Measurements from ENCODE around the gene IL17B.

- TF ChIP-seq CTCF (conservative IDR thresholded peaks at IDR 0.05; ENCODE audit: low read depth in 2 of 2) (no peak), EZH2phosphoT487 (IDR thresholded peaks at IDR 0.05; ENCODE audit: unreplicated experiment) (no peak), EZH2 (IDR thresholded peaks at IDR 0.05; ENCODE audit: low read depth, unreplicated experiment) (no peak), POLR2AphosphoS5 (IDR thresholded peaks at IDR 0.05; ENCODE audit: low read depth) (no peak), JUNB (IDR thresholded peaks at IDR 0.05; ENCODE audit: unreplicated experiment) (no peak), ZNF331 (CRISPR knock-in tag; IDR thresholded peaks at IDR 0.05; ENCODE audit: low read depth) (no peak), STAT1 (IDR thresholded peaks at IDR 0.05; ENCODE audit: unreplicated experiment) (no peak), CREB1 (CRISPR knock-in tag; IDR thresholded peaks at IDR 0.05; ENCODE audit: low read depth) (no peak), NANOG (IDR thresholded peaks at IDR 0.05; ENCODE audit: borderline replicate concordance) (no peak), ZNF114 (CRISPR knock-in tag; IDR thresholded peaks at IDR 0.05) (no peak)
- TF ChIP-seq, protein P1, sequence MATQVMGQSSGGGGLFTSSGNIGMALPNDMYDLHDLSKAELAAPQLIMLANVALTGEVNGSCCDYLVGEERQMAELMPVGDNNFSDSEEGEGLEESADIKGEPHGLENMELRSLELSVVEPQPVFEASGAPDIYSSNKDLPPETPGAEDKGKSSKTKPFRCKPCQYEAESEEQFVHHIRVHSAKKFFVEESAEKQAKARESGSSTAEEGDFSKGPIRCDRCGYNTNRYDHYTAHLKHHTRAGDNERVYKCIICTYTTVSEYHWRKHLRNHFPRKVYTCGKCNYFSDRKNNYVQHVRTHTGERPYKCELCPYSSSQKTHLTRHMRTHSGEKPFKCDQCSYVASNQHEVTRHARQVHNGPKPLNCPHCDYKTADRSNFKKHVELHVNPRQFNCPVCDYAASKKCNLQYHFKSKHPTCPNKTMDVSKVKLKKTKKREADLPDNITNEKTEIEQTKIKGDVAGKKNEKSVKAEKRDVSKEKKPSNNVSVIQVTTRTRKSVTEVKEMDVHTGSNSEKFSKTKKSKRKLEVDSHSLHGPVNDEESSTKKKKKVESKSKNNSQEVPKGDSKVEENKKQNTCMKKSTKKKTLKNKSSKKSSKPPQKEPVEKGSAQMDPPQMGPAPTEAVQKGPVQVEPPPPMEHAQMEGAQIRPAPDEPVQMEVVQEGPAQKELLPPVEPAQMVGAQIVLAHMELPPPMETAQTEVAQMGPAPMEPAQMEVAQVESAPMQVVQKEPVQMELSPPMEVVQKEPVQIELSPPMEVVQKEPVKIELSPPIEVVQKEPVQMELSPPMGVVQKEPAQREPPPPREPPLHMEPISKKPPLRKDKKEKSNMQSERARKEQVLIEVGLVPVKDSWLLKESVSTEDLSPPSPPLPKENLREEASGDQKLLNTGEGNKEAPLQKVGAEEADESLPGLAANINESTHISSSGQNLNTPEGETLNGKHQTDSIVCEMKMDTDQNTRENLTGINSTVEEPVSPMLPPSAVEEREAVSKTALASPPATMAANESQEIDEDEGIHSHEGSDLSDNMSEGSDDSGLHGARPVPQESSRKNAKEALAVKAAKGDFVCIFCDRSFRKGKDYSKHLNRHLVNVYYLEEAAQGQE (IDR thresholded peaks at IDR 0.05; ENCODE audit: unreplicated experiment), result no peak
- TF ChIP-seq, protein P2, sequence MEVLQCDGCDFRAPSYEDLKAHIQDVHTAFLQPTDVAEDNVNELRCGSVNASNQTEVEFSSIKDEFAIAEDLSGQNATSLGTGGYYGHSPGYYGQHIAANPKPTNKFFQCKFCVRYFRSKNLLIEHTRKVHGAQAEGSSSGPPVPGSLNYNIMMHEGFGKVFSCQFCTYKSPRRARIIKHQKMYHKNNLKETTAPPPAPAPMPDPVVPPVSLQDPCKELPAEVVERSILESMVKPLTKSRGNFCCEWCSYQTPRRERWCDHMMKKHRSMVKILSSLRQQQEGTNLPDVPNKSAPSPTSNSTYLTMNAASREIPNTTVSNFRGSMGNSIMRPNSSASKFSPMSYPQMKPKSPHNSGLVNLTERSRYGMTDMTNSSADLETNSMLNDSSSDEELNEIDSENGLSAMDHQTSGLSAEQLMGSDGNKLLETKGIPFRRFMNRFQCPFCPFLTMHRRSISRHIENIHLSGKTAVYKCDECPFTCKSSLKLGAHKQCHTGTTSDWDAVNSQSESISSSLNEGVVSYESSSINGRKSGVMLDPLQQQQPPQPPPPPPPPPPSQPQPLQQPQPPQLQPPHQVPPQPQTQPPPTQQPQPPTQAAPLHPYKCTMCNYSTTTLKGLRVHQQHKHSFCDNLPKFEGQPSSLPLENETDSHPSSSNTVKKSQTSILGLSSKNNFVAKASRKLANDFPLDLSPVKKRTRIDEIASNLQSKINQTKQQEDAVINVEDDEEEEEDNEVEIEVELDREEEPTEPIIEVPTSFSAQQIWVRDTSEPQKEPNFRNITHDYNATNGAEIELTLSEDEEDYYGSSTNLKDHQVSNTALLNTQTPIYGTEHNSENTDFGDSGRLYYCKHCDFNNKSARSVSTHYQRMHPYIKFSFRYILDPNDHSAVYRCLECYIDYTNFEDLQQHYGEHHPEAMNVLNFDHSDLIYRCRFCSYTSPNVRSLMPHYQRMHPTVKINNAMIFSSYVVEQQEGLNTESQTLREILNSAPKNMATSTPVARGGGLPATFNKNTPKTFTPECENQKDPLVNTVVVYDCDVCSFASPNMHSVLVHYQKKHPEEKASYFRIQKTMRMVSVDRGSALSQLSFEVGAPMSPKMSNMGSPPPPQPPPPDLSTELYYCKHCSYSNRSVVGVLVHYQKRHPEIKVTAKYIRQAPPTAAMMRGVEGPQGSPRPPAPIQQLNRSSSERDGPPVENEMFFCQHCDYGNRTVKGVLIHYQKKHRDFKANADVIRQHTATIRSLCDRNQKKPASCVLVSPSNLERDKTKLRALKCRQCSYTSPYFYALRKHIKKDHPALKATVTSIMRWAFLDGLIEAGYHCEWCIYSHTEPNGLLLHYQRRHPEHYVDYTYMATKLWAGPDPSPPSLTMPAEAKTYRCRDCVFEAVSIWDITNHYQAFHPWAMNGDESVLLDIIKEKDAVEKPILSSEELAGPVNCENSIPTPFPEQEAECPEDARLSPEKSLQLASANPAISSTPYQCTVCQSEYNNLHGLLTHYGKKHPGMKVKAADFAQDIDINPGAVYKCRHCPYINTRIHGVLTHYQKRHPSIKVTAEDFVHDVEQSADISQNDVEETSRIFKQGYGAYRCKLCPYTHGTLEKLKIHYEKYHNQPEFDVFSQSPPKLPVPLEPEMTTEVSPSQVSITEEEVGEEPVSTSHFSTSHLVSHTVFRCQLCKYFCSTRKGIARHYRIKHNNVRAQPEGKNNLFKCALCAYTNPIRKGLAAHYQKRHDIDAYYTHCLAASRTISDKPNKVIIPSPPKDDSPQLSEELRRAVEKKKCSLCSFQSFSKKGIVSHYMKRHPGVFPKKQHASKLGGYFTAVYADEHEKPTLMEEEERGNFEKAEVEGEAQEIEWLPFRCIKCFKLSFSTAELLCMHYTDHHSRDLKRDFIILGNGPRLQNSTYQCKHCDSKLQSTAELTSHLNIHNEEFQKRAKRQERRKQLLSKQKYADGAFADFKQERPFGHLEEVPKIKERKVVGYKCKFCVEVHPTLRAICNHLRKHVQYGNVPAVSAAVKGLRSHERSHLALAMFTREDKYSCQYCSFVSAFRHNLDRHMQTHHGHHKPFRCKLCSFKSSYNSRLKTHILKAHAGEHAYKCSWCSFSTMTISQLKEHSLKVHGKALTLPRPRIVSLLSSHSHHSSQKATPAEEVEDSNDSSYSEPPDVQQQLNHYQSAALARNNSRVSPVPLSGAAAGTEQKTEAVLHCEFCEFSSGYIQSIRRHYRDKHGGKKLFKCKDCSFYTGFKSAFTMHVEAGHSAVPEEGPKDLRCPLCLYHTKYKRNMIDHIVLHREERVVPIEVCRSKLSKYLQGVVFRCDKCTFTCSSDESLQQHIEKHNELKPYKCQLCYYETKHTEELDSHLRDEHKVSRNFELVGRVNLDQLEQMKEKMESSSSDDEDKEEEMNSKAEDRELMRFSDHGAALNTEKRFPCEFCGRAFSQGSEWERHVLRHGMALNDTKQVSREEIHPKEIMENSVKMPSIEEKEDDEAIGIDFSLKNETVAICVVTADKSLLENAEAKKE (CRISPR knock-in tag; IDR thresholded peaks at IDR 0.05), result no peak
Measured at GRCh38 chr5:149407323-149408251, 28.5 kb upstream of the IL17B start.

Measured in GM23338 (cell line).